GM12873 (cell line): ENCODE results near the gene MUC22.

Source experiments
- CTCF ChIP-seq: IDR thresholded peaks from 2 replicates; pipeline ENCODE4 v1.5.1; 2012; ENCODE audit warnings: low read depth, mild to moderate bottlenecking, moderate library complexity, low read length, control low read depth; ENCODE audit not compliant: insufficient read depth; ENCODE audit errors: missing control alignments

The MUC22 gene

GRCh38 chr6:31081872-31082271 lies 71.6 kb downstream of the MUC22 start:
- TF ChIP-seq CTCF: no peak

GRCh38 chr6:31083742-31084354 lies 73.6 kb downstream of the MUC22 start:
- peak; percentile 77 for TF ChIP-seq CTCF
